ENCODE measurements around the gene MTMR2. TPM values are rescaled to one million over a fixed set of nuclear protein-coding genes. Genes with fewer than 3 reads are reported as not detected.

The MTMR2 gene
- total RNA-seq (2022; extraction: Qiagen RNA extraction) = 20.3 to 27.7 TPM (median 21.1 TPM) in 5 replicates

GRCh38 chr11:95923728-95924413 lies at the start of gene MTMR2:
Gene MTMR2 (minus strand): TSS chr11:95924107. CDS start chr11:95923954, 153 bp downstream.

GRCh38 chr11:95790123-95790932 lies 133.6 kb downstream of the MTMR2 start, which contains the start of gene CEP57:
Gene CEP57 (plus strand): TSS chr11:95790498. CDS start chr11:95790699, 201 bp downstream.

GRCh38 chr11:95789506-95790122 lies 134.3 kb downstream of the MTMR2 start, which contains the start of gene FAM76B:
Gene FAM76B (minus strand): TSS chr11:95789782. CDS start chr11:95789478, 304 bp downstream.

Other genes starting within 250 kb of the MTMR2 start
- gene FAM76B, start 134.3 kb downstream of the MTMR2 start, total RNA-seq (2022; extraction: Qiagen RNA extraction) = 7.0 to 8.5 TPM (median 8.2 TPM) in 5 replicates
- 11.8 to 16.3 TPM (median 13.7 TPM) in 5 replicates for gene CEP57, start 133.6 kb downstream of the MTMR2 start, total RNA-seq (2022; extraction: Qiagen RNA extraction)